ENCODE measurements around the gene NTRK2.

NTRK2 gene

GRCh38 chr9:84785792-84786547 is 116.4 kb downstream of the NTRK2 start:
- DNase-seq: no peak

GRCh38 chr9:84788803-84789462 is 119.4 kb downstream of the NTRK2 start:
- DNase-seq: no peak

- no peak for DNase-seq
These were observed 119.9 kb downstream of the NTRK2 start for GRCh38 chr9:84789463-84789830.

- no peak for DNase-seq
These were observed 122.1 kb downstream of the NTRK2 start for GRCh38 chr9:84791643-84792042.

- DNase-seq: no peak
These were observed 123.7 kb downstream of the NTRK2 start for GRCh38 chr9:84793251-84793650.

GRCh38 chr9:84794981-84795637 is 125.6 kb downstream of the NTRK2 start:
- no peak for DNase-seq

GRCh38 chr9:84796404-84796803 is 126.9 kb downstream of the NTRK2 start:
- no peak for DNase-seq

- no peak for DNase-seq
These were observed 129.7 kb downstream of the NTRK2 start for GRCh38 chr9:84799251-84799650.

GRCh38 chr9:84804951-84805694 is 135.6 kb downstream of the NTRK2 start:
- DNase-seq: no peak

- no peak for DNase-seq
These were observed 137.9 kb downstream of the NTRK2 start for GRCh38 chr9:84807431-84807830.

GRCh38 chr9:84807870-84808390 is 138.4 kb downstream of the NTRK2 start:
- no peak for DNase-seq

GRCh38 chr9:84808416-84808815 is 138.9 kb downstream of the NTRK2 start:
- no peak for DNase-seq

- DNase-seq: no peak
These were observed 141.7 kb downstream of the NTRK2 start for GRCh38 chr9:84811072-84811750.

GRCh38 chr9:84811751-84812074 is 142.2 kb downstream of the NTRK2 start:
- no peak for DNase-seq

GRCh38 chr9:84812355-84812754 is 142.8 kb downstream of the NTRK2 start:
- DNase-seq: no peak

- DNase-seq: no peak
These were observed 143.3 kb downstream of the NTRK2 start for GRCh38 chr9:84812847-84813246.

GRCh38 chr9:84815554-84815953 is 146.0 kb downstream of the NTRK2 start:
- no peak for DNase-seq

- no peak for DNase-seq
These were observed 147.5 kb downstream of the NTRK2 start for GRCh38 chr9:84817038-84817437.

GRCh38 chr9:84818791-84819190 is 149.3 kb downstream of the NTRK2 start:
- DNase-seq: no peak

- no peak for DNase-seq
These were observed 150.0 kb downstream of the NTRK2 start for GRCh38 chr9:84819491-84819991.

- no peak for DNase-seq
These were observed 151.9 kb downstream of the NTRK2 start for GRCh38 chr9:84821431-84821830.

GRCh38 chr9:84822589-84823233 is 153.2 kb downstream of the NTRK2 start:
- no peak for DNase-seq
